HepG2 (cell line): ENCODE data around the gene CLDND2. TPM values are rescaled to one million over a fixed set of nuclear protein-coding genes. Genes with fewer than 3 reads are reported as not detected.

Experiments used
- AGO2 ChIP-seq: fragments of 200-400 bp; formaldehyde crosslinking; optimal IDR thresholded peaks from 2 replicates; pipeline ENCODE3; 2017; ENCODE audit warnings: mild to moderate bottlenecking, low read depth, low read length, moderate library complexity
- ARID3A ChIP-seq: IDR thresholded peaks from 2 replicates; pipeline ENCODE4 v1.6.1; 2012; ENCODE audit warnings: low read depth, low read length, improper control_type of control experiment
- BHLHE40 ChIP-seq: IDR thresholded peaks from 2 replicates; pipeline ENCODE4 v1.6.1; 2011; ENCODE audit warnings: low read length, improper control_type of control experiment
- CREB1 ChIP-seq, 2 experiments: fragments of 450-650 bp in 1 of 2; IDR thresholded peaks; 2 replicates each; pipeline ENCODE4 v1.6.1; 2016 to 2017; ENCODE audit warnings: control low read depth in 1 of 2, mild to moderate bottlenecking in 1 of 2, missing compliant biosample characterization in 1 of 2, missing genetic modification characterization in 1 of 2
- CREM ChIP-seq, 2 experiments: sonication (generic) in 1 of 2; formaldehyde crosslinking in 1 of 2; IDR thresholded peaks; 2 replicates each; pipeline versions ENCODE4 v1.4.0 to v1.6.1; 2016 to 2020; ENCODE audit warnings: antibody characterized with exemption in 1 of 2, mild to moderate bottlenecking in 1 of 2, missing genetic modification reagents in 1 of 2
- HNRNPL ChIP-seq: fragments of 200-400 bp; formaldehyde crosslinking; IDR thresholded peaks from 2 replicates; pipeline ENCODE4 v1.6.1; 2017; ENCODE audit warnings: mild to moderate bottlenecking, low read depth, low read length
- MAZ ChIP-seq, 2 experiments: sonication (generic) in 1 of 2; formaldehyde crosslinking in 1 of 2; IDR thresholded peaks; 2 replicates each; pipeline versions ENCODE4 v1.5.0 to v1.6.1; 2012 to 2020; ENCODE audit warnings: low read depth in 2 of 2, mild to moderate bottlenecking in 2 of 2, borderline replicate concordance in 1 of 2, improper control_type of control experiment in 1 of 2, low read length in 1 of 2, missing genetic modification reagents in 1 of 2, moderate library complexity in 1 of 2
- PLRG1 ChIP-seq: fragments of 450-650 bp; conservative IDR thresholded peaks from 2 replicates; pipeline ENCODE4 v1.6.1; 2016
- YEATS2 ChIP-seq: sonication (generic); formaldehyde crosslinking; IDR thresholded peaks from 2 replicates; pipeline ENCODE4 v1.4.0; 2020; ENCODE audit warnings: missing genetic modification reagents, borderline replicate concordance
- ZFY ChIP-seq: sonication (generic); formaldehyde crosslinking; IDR thresholded peaks from 2 replicates; pipeline ENCODE4 v1.4.0; 2020; ENCODE audit warnings: missing genetic modification reagents
- ZNF354B ChIP-seq: sonication (generic); formaldehyde crosslinking; IDR thresholded peaks from 2 replicates; pipeline ENCODE4 v1.8.0; 2022; ENCODE audit warnings: mild to moderate bottlenecking, missing genetic modification reagents
- ZNF431 ChIP-seq: sonication (generic); formaldehyde crosslinking; IDR thresholded peaks from 2 replicates; pipeline ENCODE4 v1.9.0; 2022; ENCODE audit warnings: missing genetic modification reagents, low read depth, mild to moderate bottlenecking, borderline replicate concordance
- ZNF484 ChIP-seq: sonication (generic); formaldehyde crosslinking; IDR thresholded peaks from 2 replicates; pipeline ENCODE4 v1.5.1; 2020; ENCODE audit warnings: mild to moderate bottlenecking, low read depth, missing genetic modification reagents, borderline replicate concordance
- ZNF776 ChIP-seq: sonication (generic); formaldehyde crosslinking; IDR thresholded peaks from 2 replicates; pipeline ENCODE4 v1.4.0; 2020; ENCODE audit warnings: mild to moderate bottlenecking, missing genetic modification reagents
- polyA plus RNA-seq, 8 experiments: library from polyadenylated mRNA; depleted of rRNA in 3 of 8; stranded (reverse) in 7 of 8; unstranded in 1 of 8; fragments of >200 nt; fragmentation: Illumina TruSeq in 4 of 8; extraction: Trizol in 4 of 8; gene quantifications; 2 replicates each; pipeline versions ENCODE4 v1.2.1 to v1.2.3, GENCODE V29; 2011 to 2016; ENCODE audit warnings: low read depth in 4 of 8, missing spikeins in 1 of 8, mixed read lengths in 1 of 8; ENCODE audit not compliant: insufficient read depth in 1 of 8
- total RNA-seq, 5 experiments: library from RNA; depleted of rRNA; stranded (reverse); fragments of >200 nt; fragmentation: Illumina TruSeq; extraction: Trizol; gene quantifications; 2 replicates each; pipeline ENCODE4 v1.2.3, GENCODE V29; 2016; ENCODE audit warnings: low read depth in 1 of 5
- TF ChIP-seq, protein P1 (sequence below): sonication (generic); formaldehyde crosslinking; conservative IDR thresholded peaks from 2 replicates; pipeline ENCODE4 v1.8.1; 2023; ENCODE audit warnings: missing genetic modification reagents
- TF ChIP-seq, protein P2 (sequence below): sonication (generic); formaldehyde crosslinking; IDR thresholded peaks from 2 replicates; pipeline ENCODE4 v1.5.1; 2020; ENCODE audit warnings: missing genetic modification reagents, mild to moderate bottlenecking, borderline replicate concordance
- TF ChIP-seq, protein P3 (sequence below): IDR thresholded peaks from 2 replicates; pipeline ENCODE4 v1.6.1; 2016; ENCODE audit warnings: missing genetic modification reagents, missing compliant biosample characterization
- TF ChIP-seq, protein P4 (sequence below): sonication (generic); formaldehyde crosslinking; IDR thresholded peaks from 2 replicates; pipeline ENCODE4 v1.4.0; 2020; ENCODE audit warnings: missing genetic modification reagents

Gene CLDND2
- total and polyA plus RNA-seq, 2 of the 13 experiments (the other 11 are each of a cell fraction or from before 2014, with no cell fraction given) = 0.84 to 1.8 TPM

- 0 out of 2 replicates have a peak, but pooled peaks have one; percentile 51 for TF ChIP-seq HNRNPL
- TF ChIP-seq CREM (IDR thresholded peaks at IDR 0.05) = no peak
- no peak for TF ChIP-seq CREM (CRISPR knock-in tag; IDR thresholded peaks at IDR 0.05)
- TF ChIP-seq, protein P1, sequence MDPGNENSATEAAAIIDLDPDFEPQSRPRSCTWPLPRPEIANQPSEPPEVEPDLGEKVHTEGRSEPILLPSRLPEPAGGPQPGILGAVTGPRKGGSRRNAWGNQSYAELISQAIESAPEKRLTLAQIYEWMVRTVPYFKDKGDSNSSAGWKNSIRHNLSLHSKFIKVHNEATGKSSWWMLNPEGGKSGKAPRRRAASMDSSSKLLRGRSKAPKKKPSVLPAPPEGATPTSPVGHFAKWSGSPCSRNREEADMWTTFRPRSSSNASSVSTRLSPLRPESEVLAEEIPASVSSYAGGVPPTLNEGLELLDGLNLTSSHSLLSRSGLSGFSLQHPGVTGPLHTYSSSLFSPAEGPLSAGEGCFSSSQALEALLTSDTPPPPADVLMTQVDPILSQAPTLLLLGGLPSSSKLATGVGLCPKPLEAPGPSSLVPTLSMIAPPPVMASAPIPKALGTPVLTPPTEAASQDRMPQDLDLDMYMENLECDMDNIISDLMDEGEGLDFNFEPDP (CRISPR knock-in tag) = 0 out of 2 replicates have a peak, but pooled peaks have one; percentile 66
- TF ChIP-seq, protein P2, sequence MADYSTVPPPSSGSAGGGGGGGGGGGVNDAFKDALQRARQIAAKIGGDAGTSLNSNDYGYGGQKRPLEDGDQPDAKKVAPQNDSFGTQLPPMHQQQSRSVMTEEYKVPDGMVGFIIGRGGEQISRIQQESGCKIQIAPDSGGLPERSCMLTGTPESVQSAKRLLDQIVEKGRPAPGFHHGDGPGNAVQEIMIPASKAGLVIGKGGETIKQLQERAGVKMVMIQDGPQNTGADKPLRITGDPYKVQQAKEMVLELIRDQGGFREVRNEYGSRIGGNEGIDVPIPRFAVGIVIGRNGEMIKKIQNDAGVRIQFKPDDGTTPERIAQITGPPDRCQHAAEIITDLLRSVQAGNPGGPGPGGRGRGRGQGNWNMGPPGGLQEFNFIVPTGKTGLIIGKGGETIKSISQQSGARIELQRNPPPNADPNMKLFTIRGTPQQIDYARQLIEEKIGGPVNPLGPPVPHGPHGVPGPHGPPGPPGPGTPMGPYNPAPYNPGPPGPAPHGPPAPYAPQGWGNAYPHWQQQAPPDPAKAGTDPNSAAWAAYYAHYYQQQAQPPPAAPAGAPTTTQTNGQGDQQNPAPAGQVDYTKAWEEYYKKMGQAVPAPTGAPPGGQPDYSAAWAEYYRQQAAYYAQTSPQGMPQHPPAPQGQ (CRISPR knock-in tag) = no peak
- TF ChIP-seq AGO2 = peak; percentile 94
- 0 out of 2 replicates have a peak, but pooled peaks have one; percentile 25 for TF ChIP-seq ZNF431 (CRISPR knock-in tag)
- TF ChIP-seq MAZ (IDR thresholded peaks at IDR 0.05; ENCODE audit: borderline replicate concordance, low read depth, low read length) = no peak
- no peak for TF ChIP-seq MAZ (CRISPR knock-in tag; IDR thresholded peaks at IDR 0.05; ENCODE audit: low read depth)
- no peak; the same call in 1 of the 2 replicates for TF ChIP-seq BHLHE40
- TF ChIP-seq, protein P3, sequence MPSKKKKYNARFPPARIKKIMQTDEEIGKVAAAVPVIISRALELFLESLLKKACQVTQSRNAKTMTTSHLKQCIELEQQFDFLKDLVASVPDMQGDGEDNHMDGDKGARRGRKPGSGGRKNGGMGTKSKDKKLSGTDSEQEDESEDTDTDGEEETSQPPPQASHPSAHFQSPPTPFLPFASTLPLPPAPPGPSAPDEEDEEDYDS (CRISPR knock-in tag) = no peak; the same call in 1 of the 2 replicates
- TF ChIP-seq ZNF776 (CRISPR knock-in tag) = no peak
- TF ChIP-seq YEATS2 = no peak
- TF ChIP-seq ZNF354B (CRISPR knock-in tag) = no peak
- TF ChIP-seq ARID3A = no peak
- peak; percentile 17; the same call in 1 of the 2 replicates for TF ChIP-seq ZFY (CRISPR knock-in tag)
- no peak for TF ChIP-seq ZNF484 (CRISPR knock-in tag)
- TF ChIP-seq, protein P4, sequence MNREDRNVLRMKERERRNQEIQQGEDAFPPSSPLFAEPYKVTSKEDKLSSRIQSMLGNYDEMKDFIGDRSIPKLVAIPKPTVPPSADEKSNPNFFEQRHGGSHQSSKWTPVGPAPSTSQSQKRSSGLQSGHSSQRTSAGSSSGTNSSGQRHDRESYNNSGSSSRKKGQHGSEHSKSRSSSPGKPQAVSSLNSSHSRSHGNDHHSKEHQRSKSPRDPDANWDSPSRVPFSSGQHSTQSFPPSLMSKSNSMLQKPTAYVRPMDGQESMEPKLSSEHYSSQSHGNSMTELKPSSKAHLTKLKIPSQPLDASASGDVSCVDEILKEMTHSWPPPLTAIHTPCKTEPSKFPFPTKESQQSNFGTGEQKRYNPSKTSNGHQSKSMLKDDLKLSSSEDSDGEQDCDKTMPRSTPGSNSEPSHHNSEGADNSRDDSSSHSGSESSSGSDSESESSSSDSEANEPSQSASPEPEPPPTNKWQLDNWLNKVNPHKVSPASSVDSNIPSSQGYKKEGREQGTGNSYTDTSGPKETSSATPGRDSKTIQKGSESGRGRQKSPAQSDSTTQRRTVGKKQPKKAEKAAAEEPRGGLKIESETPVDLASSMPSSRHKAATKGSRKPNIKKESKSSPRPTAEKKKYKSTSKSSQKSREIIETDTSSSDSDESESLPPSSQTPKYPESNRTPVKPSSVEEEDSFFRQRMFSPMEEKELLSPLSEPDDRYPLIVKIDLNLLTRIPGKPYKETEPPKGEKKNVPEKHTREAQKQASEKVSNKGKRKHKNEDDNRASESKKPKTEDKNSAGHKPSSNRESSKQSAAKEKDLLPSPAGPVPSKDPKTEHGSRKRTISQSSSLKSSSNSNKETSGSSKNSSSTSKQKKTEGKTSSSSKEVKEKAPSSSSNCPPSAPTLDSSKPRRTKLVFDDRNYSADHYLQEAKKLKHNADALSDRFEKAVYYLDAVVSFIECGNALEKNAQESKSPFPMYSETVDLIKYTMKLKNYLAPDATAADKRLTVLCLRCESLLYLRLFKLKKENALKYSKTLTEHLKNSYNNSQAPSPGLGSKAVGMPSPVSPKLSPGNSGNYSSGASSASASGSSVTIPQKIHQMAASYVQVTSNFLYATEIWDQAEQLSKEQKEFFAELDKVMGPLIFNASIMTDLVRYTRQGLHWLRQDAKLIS = 0 out of 2 replicates have a peak, but pooled peaks have one; percentile 10
- TF ChIP-seq PLRG1 = no peak
- TF ChIP-seq CREB1 (IDR thresholded peaks at IDR 0.05) = no peak
- no peak for TF ChIP-seq CREB1 (CRISPR knock-in tag; IDR thresholded peaks at IDR 0.05)
These were observed 17.4 kb downstream of the CLDND2 start (continued) for GRCh38 chr19:51351266-51351990.
